SK-N-SH treated with all-trans-retinoic acid at 6 μM for 48 hours (cell line): Measurements from ENCODE around the gene CLEC17A.

Source experiments
- ARNTL ChIP-seq: fragments of 450-650 bp; formaldehyde crosslinking; IDR thresholded peaks from 2 replicates; pipeline ENCODE4 v1.5.0; 2020; ENCODE audit warnings: low read depth, mild to moderate bottlenecking, moderate library complexity, borderline replicate concordance
- ESRRG ChIP-seq: fragments of 250-450 bp; sonication (Bioruptor Pico); IDR thresholded peaks from 2 replicates; pipeline ENCODE4 v1.6.1; 2021; ENCODE audit warnings: mild to moderate bottlenecking
- TSHZ2 ChIP-seq: fragments of 250-450 bp; sonication (Bioruptor Pico); IDR thresholded peaks from 2 replicates; pipeline ENCODE4 v1.5.0; 2020; ENCODE audit warnings: mild to moderate bottlenecking, moderate library complexity
- ZNF70 ChIP-seq: fragments of 450-650 bp; formaldehyde crosslinking; IDR thresholded peaks from 2 replicates; pipeline ENCODE4 v1.5.0; 2020; ENCODE audit warnings: mild to moderate bottlenecking, moderate library complexity

GRCh38 chr19:14553042-14553938 is 29.6 kb upstream of the CLEC17A start:
- TF ChIP-seq TSHZ2 (CRISPR knock-in tag) (no peak), ESRRG (CRISPR knock-in tag) (no peak), ZNF70 (CRISPR knock-in tag) (no peak), ARNTL (CRISPR knock-in tag) (no peak)
